Ishikawa (cell line): ENCODE measurements around the gene SYCE3.
A peak's percentile ranks its signal among the peaks of the same experiment; 100 is the strongest.

ENCODE experiments used
- CEBPB ChIP-seq: IDR thresholded peaks from 2 replicates; pipeline ENCODE4 v1.6.1; 2012
- CREB1 ChIP-seq: IDR thresholded peaks from 2 replicates; pipeline ENCODE4 v1.6.1; 2012; ENCODE audit warnings: low read depth
- EGR1 ChIP-seq: IDR thresholded peaks from 2 replicates; pipeline ENCODE4 v1.6.1; 2012
- EP300 ChIP-seq: IDR thresholded peaks from 2 replicates; pipeline ENCODE4 v1.6.1; 2012; ENCODE audit warnings: borderline replicate concordance
- FOXM1 ChIP-seq: IDR thresholded peaks from 2 replicates; pipeline ENCODE4 v1.6.1; 2012; ENCODE audit warnings: low read depth, borderline replicate concordance
- MAX ChIP-seq: IDR thresholded peaks from 2 replicates; pipeline ENCODE4 v1.6.1; 2012
- NFIC ChIP-seq: IDR thresholded peaks from 2 replicates; pipeline ENCODE4 v1.6.1; 2012
- RAD21 ChIP-seq: IDR thresholded peaks from 2 replicates; pipeline ENCODE4 v1.6.1; 2012; ENCODE audit warnings: low read depth
- REST ChIP-seq: IDR thresholded peaks from 2 replicates; pipeline ENCODE4 v1.6.1; 2012; ENCODE audit warnings: low read depth, mild to moderate bottlenecking
- TAF1 ChIP-seq: IDR thresholded peaks from 2 replicates; pipeline ENCODE4 v1.6.1; 2012; ENCODE audit warnings: low read depth, mild to moderate bottlenecking
- TCF12 ChIP-seq: IDR thresholded peaks from 2 replicates; pipeline ENCODE4 v1.6.1; 2012; ENCODE audit warnings: low read depth
- TEAD4 ChIP-seq: IDR thresholded peaks from 2 replicates; pipeline ENCODE4 v1.6.1; 2012
- USF1 ChIP-seq: IDR thresholded peaks from 2 replicates; pipeline ENCODE4 v1.6.1; 2012
- YY1 ChIP-seq: IDR thresholded peaks from 2 replicates; pipeline ENCODE4 v1.6.1; 2012; ENCODE audit warnings: low read depth
- ZBTB7A ChIP-seq: IDR thresholded peaks from 2 replicates; pipeline ENCODE4 v1.6.1; 2012; ENCODE audit warnings: low read depth

Gene SYCE3

DNA sequence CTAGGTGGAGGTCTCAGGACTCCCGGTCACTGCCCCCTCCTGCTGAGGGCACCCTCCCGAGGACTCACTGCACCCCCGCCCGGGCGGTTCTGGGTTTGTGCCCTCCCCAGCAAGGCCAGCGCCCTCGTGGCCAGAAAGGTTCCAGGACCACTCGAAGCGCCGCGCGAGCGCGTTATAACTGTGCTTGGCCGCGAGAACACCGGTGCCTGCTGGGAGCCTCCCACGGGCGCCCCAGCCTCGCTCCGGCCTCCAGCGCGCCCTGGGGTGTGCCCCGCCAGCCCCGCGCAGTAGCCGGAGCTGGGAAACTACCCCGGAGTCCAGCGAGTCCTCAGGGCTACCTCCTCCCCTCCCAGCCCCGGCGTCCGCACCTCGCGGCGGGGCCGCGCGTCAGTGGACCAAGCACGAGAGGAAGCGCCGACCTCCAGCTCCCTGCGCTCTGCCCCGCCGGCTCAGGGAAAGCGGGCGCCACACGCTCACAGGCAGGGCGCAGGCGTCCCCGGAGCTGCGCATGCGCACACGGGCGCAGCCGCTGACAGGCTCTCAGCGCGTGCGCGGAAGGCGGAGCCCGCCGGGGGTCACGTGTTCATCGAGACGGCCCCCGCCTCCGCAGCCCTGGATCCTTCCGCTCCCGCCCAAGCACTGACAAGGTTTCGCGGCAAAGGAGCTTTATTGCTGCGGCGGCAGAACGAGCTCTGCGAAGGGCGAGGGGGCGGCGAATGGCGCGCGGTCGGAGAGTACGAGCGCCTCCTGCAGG, 37.4 kb downstream of the SYCE3 start, which contains the start of gene SCO2:
Gene SCO2 (minus strand): TSS at position 495 of the 754 bp plus-strand sequence. CDS start 1,187 bp downstream, outside the sequence.
- no peak; the same call in 1 of the 2 replicates for TF ChIP-seq NFIC
- TF ChIP-seq EGR1, result peak; percentile 90
- no peak; the same call in 1 of the 2 replicates for TF ChIP-seq ZBTB7A
- peak; percentile 99 for TF ChIP-seq USF1
- TF ChIP-seq MAX, result peak; percentile 74
- TF ChIP-seq RAD21, result peak; percentile 36; the same call in 1 of the 2 replicates
- peak; percentile 74 for TF ChIP-seq YY1
- peak; percentile 28; the same call in 1 of the 2 replicates for TF ChIP-seq EP300
- TF ChIP-seq TAF1, result peak; percentile 83
- TF ChIP-seq TEAD4, result peak; percentile 6; the same call in 1 of the 2 replicates
- TF ChIP-seq CREB1, result no peak; the same call in 1 of the 2 replicates
- TF ChIP-seq REST, result 0 out of 2 replicates have a peak, but pooled peaks have one; percentile 8
- no peak; the same call in none of the 2 replicates for TF ChIP-seq TCF12
- no peak; the same call in 1 of the 2 replicates for TF ChIP-seq FOXM1
- no peak for TF ChIP-seq CEBPB

DNA sequence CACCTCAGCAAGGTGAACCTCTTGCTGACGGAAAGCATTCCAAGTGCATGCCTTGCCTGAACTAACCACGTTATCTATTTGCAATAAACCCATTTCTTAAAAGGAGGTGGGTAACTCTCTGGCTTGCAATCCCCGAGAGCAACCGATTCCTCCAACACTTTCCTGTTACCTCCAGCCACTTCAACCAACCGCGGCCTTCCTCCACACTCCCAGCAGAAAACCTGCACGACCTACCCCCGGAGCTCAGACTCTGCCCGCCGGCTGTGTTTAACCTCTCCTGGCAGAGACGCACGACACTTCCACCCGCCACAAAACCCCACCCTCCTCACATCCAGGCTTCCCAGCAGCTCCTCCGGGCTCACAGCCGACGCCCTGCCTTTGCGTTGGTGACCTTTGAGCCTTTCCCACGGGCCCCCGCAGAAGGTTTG, 38.0 kb downstream of the SYCE3 start:
- TF ChIP-seq TAF1 (no peak), MAX (no peak), TCF12 (no peak), NFIC (no peak), CEBPB (no peak), ZBTB7A (no peak), RAD21 (no peak)

DNA sequence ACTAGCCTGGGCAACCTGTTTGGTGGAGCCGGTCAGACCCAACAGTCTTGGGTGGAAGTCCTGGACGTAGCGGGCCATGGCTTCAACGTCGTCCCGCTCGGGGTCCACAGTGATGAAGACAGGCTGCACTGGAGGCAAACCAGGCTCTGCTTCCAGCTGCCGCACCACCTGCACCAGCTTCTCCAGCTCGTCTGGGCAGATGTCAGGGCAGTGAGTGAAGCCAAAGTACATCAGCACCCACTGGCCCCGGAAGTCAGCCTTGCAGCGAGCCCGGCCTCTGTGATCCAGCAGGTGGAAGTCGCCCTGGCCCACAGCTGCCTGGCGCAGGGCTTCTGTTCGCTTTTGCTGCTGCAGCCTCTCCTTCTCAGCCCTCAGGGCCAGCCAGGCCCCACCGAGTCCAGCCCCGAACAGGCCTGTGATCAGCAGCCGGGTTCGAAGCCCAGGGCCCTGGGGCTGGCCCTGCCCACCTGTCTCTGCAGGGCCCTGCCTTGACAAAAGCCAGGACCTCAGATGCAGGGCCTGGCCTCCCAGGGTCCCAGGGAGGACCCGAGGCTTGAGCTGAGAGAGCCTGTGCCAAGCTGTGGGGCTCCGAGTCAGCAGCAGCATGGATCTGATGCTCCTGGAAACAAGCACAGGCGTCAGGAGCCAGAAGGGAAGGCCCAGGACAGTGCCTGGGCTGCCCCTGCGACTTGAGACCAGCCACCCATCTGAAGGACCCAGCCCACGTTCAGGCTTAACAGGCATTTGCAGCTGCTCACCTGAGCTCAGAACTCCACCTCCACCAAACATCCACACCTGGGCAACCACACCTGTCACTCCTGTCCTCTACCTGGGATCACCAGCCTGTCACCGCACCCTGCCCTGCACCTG, 38.7 kb downstream of the SYCE3 start:
- TF ChIP-seq MAX, result no peak
- no peak for TF ChIP-seq USF1
- no peak for TF ChIP-seq NFIC
- no peak for TF ChIP-seq REST
- TF ChIP-seq EP300, result no peak
- no peak for TF ChIP-seq TAF1
- no peak for TF ChIP-seq TCF12
- TF ChIP-seq CEBPB, result no peak
- TF ChIP-seq ZBTB7A, result no peak
- no peak for TF ChIP-seq YY1

DNA sequence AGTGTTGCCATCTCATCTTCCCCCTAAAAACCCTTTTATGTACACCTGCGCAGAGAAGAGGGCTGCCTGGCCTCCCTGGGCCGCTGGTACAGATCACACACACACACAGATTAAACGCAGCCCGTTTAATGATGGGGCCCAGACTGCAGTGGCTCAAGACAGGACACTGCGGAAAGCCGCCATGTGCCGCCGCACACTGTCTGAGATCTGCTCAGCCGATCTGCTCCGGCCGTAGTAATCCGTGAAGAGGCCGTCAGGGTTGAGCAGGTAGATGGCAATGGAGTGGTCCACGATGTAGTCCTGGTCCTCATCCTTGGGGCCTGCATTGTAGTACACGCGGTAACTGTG, 39.3 kb downstream of the SYCE3 start:
- no peak for TF ChIP-seq EGR1
- TF ChIP-seq TAF1, result no peak
- TF ChIP-seq CREB1, result no peak
- no peak for TF ChIP-seq EP300
- no peak for TF ChIP-seq ZBTB7A
- TF ChIP-seq USF1, result no peak
- no peak for TF ChIP-seq TCF12

GRCh38 chr22:50522806-50523438, 39.8 kb downstream of the SYCE3 start:
- TF ChIP-seq USF1, result no peak
- no peak for TF ChIP-seq RAD21
- TF ChIP-seq TEAD4, result no peak
- TF ChIP-seq NFIC, result no peak
- TF ChIP-seq ZBTB7A, result no peak
- TF ChIP-seq MAX, result no peak
- TF ChIP-seq CREB1, result no peak
